Activated CD8-positive, alpha-beta memory T cell treated with anti-CD3 and anti-CD28 coated beads for 4 hours (primary cell): ENCODE results near the gene LAGE3.
A peak's percentile ranks its signal among the peaks of the same experiment; 100 is the strongest.

Experiments used
- DNase-seq, 2 donors: peaks; one replicate each; pipeline ENCODE4 v3.0.0-alpha.2; 2020; ENCODE audit warnings: low read depth in 2 of 2

LAGE3 gene

GRCh38 chrX:154458116-154458953 lies 20.7 kb downstream of the LAGE3 start, which contains the start of gene PLXNA3:
TSS of gene PLXNA3 (plus strand) at chrX:154458281. CDS start at chrX:154460184, 1,903 bp downstream.
- peak; percentile 20 to 37 for DNase-seq

DNA sequence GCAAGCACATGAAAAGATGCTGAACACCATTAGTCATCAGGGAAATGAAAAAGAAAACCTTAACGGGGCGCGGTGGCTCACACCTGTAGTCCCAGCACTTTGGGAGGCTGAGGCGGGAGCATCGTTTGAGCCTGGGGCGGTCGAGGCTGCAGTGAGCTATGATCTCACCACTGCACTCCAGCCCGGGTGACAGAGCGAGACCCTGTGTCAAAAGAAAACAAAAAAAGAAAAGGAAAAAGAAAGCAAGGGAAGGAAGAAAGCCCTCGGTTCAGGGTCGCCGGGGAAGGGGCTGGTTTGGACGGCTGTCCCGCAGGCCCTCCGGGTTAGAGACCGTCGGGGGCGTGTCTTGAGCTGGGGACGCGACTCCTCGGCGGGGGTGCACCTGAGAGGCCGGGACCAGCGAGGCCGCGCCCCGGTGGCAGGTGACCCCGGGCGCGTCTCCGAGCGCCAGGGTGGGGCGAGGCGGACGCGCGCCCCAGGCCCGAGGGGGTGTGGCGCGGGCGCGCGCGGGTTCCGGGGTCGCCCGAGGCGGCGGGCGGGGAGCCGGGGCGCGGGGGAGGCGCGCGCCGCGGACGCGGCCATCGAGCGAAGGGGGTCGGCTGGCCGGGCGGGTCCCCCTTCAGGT lies 21.5 kb downstream of the LAGE3 start:
- DNase-seq: peak in 1 of 2 donors; percentile 16

DNA sequence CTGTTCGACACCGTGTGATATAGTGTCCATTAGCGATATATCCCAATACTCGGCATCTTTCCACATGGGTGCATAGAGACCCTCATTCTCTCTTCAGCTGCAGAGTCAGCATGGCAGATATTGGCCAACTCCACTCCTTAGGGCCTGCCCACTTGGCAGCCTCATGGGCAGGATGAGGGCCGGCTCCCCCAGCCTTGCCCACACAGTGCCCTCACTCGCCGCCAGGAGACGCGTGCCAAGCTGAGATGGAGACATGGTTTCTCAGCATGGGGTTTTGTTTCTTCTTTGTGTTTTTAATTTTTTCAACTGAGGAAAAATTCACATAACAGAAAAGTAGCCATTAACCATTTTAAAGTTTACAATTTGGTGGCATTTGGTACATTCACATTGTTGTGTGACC lies 26.3 kb downstream of the LAGE3 start:
- no peak for DNase-seq

GRCh38 chrX:154450312-154450711 lies 28.8 kb downstream of the LAGE3 start:
- DNase-seq: no peak

DNA sequence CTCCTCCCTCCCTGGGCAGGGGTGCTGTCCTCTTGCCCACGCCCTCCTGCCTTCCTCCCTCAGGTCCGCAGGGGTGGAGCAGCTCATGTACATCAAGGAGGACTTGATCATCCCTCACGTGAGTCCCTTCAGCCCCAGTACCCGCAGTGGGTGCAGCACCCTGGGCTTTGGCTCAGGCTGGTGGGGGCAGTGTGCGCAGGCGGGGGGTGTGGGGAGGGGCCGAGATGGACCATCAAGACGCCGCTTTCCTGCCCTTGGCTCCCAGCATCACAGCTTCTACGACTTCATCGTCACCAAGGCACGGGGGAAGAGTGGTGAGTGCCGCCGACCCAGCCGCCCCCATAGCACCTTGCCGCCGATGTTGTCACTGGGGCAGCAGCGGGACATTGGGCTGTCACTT lies 29.5 kb downstream of the LAGE3 start:
- no peak for DNase-seq

- DNase-seq: no peak
These were observed 30.6 kb downstream of the LAGE3 start for GRCh38 chrX:154448484-154448883.

- no peak for DNase-seq
These were observed 32.7 kb downstream of the LAGE3 start for GRCh38 chrX:154446430-154446829.

- DNase-seq: no peak
These were observed 33.3 kb downstream of the LAGE3 start for GRCh38 chrX:154445776-154446175.

DNA sequence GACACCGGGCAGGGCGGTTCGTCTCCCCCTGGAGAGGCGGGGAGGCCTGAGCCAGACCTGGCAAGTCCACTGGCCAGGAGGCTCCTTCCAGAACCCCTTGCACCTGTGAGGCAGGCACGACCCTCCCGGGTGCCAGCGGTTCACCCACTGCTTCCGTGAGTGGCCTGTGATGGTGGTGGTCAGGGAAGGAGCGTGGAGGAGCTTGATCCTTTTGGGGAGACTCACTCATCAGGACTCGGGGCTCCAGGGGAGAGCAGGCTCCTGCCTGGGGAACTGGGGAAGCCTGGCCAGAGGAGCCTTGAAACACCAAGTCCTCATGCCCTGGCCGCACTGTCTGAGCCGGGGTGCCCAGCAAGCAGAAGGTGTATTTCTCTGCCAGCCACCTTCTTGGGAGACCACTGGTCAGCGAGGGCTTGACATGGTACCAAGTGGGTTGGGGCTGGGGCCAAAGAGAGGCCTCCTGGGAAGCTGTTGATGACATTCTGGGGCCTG lies 34.3 kb downstream of the LAGE3 start:
- DNase-seq: no peak

- peak; percentile 25 to 36 for DNase-seq
These were observed 34.9 kb downstream of the LAGE3 start, which contains the start of gene FAM50A for GRCh38 chrX:154443992-154444754. TSS of gene FAM50A (plus strand) at chrX:154444141. CDS start at chrX:154444236, 95 bp downstream.

DNA sequence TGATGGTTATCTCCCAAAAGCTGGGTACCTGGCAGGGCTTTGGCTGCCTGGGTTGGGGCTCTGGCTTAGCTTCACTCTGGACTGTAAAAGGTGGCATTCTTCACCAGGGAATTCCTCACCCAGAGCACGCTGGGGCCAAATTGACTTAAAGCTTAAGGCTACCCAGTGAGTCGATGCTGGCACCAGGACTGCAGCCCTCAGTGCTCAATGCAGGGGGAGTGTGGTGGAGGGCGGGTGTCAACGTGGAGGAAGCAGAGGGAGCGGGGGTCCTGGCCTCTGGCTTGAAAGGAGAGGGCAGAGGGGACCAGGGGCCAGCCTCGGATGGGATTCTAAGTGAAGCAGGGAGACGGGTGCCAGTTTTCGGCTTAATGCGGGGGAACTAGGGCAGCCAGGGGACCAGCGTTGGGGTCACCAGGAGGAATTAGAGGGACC lies 35.6 kb downstream of the LAGE3 start:
- no peak for DNase-seq

DNA sequence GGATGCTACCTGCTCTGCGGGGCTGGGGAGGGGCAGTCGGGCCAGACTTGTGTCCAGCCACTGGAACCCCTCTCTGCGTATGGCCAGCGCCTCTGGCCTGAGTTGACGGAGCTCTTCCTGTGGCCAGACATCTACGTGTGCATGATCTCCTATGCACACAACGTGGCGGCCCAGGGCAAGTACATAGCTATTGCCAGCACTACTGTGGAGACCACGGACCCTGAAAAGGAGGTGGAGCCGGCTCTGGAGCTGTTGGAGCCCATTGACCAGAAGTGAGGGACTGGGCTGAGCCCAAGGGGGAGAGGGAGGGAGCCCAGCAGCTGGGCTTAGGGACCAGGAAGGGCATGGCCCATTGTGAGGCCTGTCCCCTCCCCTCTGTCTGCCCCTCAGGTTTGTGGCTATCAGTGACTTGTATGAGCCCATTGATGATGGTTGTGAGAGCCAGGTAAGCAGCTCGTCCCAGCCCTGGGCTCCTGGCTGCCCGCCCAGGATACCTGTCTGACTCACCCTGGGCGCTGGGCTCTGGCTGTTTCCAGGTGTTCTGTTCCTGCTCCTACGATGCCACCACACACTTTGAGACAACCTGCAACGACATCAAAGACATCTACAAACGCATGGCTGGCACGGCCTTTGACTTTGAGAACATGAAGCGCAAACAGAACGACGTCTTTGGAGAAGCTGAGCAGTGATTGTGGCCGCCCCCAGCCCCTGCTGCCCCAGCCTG lies 36.9 kb downstream of the LAGE3 start:
- DNase-seq: no peak

GRCh38 chrX:154441564-154441963 lies 37.5 kb downstream of the LAGE3 start:
- no peak for DNase-seq

DNA sequence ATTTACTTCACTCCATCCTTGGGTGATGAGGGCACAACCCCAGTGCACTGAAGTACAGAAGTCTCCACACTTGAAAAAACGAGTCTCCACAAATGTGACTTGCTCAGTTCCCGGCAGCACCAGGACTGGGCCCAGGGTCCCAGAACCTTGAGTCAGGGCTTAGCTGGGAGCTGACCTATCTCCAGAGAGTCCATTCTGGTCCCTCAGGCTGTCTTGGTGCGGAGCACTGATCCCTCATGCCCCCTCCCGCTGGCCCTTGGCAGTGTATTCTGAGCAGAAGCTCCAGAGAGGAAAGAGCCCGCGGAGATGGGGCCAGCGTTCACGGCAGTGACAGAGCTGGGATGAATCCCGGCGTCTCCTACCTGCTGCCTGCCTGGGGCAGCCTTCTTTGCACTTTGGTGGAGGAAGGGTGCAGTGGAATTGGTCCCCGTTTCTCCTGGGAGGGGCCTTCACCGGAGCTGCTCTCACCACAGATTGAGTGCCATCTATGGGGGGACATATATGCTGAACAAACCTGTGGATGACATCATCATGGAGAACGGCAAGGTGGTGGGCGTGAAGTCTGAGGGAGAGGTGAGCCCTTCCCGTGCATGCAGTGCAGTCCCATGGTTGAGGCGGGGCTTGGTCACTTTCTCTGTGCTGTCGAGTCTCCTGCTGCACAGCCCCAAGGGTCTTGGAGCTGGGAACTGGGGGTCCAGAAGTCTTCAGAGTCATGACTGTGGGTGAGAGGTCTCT lies 38.3 kb downstream of the LAGE3 start:
- no peak for DNase-seq

- DNase-seq: no peak
These were observed 39.2 kb downstream of the LAGE3 start for GRCh38 chrX:154439841-154440240.

GRCh38 chrX:154437971-154438893 lies 40.8 kb downstream of the LAGE3 start:
- no peak for DNase-seq

GRCh38 chrX:154436983-154437752 lies 41.9 kb downstream of the LAGE3 start, which contains the start of gene GDI1:
TSS of gene GDI1 (plus strand) at chrX:154437154. CDS start at chrX:154437255, 101 bp downstream.
- DNase-seq: peak in 1 of 2 donors; percentile 24

- peak in 1 of 2 donors; percentile 25 for DNase-seq
These were observed 42.6 kb downstream of the LAGE3 start for GRCh38 chrX:154436374-154436982.
